Measurements from ENCODE around the gene NAV2.

NAV2 gene, protein sequence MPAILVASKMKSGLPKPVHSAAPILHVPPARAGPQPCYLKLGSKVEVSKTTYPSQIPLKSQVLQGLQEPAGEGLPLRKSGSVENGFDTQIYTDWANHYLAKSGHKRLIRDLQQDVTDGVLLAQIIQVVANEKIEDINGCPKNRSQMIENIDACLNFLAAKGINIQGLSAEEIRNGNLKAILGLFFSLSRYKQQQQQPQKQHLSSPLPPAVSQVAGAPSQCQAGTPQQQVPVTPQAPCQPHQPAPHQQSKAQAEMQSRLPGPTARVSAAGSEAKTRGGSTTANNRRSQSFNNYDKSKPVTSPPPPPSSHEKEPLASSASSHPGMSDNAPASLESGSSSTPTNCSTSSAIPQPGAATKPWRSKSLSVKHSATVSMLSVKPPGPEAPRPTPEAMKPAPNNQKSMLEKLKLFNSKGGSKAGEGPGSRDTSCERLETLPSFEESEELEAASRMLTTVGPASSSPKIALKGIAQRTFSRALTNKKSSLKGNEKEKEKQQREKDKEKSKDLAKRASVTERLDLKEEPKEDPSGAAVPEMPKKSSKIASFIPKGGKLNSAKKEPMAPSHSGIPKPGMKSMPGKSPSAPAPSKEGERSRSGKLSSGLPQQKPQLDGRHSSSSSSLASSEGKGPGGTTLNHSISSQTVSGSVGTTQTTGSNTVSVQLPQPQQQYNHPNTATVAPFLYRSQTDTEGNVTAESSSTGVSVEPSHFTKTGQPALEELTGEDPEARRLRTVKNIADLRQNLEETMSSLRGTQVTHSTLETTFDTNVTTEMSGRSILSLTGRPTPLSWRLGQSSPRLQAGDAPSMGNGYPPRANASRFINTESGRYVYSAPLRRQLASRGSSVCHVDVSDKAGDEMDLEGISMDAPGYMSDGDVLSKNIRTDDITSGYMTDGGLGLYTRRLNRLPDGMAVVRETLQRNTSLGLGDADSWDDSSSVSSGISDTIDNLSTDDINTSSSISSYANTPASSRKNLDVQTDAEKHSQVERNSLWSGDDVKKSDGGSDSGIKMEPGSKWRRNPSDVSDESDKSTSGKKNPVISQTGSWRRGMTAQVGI (N-terminal part only)

DNA sequence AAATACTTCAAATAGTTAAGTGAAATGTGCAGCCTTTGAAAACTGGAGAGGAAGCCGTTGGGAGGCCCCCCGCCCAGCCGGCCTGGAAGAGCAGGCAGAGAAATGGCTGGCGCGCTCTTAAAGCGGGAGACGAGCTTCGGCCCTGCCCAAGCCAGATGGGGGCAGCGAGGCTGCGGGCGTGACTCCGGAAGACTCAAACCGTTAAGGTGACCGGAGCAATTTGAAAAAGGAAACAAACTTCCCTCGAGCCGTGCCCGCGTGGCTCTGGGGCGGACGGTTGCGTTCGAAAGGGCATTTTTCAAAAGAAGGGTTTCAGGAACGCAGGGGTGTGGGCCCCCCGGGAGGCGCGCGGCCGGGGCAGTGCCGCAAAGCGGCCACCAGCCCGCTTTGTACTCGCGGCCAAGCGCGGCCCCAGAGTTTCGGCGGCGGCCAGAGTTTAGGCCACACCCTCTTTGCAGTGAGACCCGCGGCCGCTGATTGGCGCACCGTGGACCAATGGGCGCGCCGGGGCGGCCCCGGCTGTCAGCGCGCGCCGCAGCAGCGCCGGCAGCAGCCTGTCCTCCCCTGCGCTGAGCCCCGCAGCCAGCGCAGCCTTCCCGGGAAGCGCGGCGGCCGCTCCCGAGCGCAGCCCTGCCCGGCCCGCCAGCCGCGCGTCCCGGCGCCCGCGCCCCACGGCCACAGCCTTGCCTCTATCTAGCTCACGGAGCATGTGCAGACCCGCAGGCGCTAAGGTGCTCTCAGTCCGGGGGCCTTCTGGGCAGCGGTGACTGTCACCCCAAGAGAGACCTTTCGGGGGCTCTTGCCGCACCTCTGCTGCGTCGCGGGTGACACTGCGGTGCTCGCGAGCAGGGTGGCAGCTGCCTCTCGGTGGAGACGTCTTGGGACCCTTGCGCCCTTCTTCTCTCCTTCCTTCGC, at the start of gene NAV2:
NAV2 (plus strand) TSS at position 557 of the 915 bp plus-strand sequence. CDS start 859 bp downstream, outside the sequence.
- peak; percentile 82 for DNase-seq

DNA sequence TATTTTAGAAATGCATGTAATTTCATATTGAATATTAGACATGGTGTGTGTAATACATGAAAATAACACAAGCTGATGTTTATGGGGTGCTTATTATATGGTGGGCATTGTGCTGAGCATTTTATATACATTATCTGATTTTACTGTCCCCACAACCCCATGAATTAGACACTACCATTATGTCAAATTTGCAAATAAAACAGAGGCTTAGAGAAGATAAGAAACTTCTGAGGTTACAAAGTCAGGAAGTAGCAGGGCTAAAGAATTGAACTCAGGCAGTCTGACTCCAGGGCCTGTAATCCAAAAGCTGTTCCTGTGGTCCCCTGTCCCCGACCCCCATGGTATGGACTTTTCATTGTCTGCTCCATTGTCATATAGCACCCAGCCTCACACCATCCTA, 49.4 kb upstream of the NAV2 start:
- no peak for DNase-seq

DNA sequence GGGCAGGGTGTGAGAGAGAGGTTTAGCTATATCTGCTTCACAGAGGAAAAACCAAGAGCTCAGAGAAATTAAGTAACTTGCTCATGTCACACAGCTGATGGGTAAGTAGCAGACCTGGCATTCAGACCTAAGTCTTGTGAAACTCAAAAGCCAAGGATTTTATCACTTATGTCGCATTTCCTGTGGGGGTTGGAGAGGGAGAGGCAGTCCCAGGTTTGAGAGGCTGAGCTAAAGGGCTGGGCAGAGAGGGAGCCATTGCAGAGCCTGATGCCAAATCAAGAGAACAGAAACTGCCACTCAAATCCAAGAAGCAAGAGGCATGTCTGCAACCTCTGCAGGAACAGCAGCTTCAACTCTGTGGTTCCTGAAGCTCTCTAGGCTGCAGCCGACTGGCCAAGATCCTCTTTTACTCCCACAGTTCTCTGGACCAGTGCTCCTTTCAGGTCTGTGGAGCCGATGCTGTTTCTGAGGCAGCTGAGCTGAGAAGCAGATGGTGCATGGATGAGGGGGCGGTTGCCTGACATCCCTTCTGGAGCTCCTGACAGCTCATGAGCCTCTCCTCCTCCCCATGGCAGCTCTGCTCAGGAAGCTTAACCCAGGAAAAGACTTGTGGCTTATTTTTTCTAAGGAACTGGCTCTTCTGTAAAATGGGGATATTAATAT, 47.6 kb upstream of the NAV2 start:
- no peak for DNase-seq

DNA sequence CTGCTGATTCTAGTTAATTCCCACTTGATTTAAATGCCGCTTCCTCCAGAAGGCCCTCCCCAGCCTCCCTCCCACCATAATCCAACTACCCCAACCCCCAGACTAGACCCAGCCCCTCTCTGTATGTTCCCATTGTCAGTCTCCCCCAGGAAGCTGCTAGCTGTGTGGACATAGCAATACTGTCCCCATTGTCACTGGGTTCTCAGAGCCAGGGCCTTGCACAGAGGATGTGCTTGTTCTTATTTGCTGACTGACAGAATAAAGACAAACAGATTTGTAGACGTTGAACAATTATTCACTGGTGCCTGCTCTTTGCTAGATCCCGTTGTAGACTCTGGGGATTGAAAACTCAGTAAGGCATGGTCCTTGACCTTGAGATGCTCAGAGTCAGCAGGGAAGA, 45.7 kb upstream of the NAV2 start:
- no peak for DNase-seq

DNA sequence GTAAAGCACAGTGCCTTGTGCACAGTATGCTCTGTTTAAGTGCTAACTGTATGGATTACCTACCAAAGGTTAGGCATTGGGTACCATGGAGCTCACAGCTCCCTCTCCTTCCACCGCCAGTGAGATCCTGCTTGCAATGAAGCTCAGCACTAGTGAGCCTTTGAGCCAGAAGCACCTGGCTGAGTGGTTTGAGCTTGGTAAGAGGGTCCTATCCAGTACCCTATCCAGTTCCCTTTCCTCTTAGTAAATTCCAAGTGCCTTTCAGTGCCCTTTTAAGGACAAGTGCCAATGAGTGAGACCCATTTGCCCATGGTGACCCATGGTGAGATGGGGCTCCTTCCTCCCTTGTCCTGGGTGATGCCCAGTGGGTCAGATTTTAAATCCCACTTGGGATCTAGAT, 43.1 kb upstream of the NAV2 start:
- no peak for DNase-seq

DNA sequence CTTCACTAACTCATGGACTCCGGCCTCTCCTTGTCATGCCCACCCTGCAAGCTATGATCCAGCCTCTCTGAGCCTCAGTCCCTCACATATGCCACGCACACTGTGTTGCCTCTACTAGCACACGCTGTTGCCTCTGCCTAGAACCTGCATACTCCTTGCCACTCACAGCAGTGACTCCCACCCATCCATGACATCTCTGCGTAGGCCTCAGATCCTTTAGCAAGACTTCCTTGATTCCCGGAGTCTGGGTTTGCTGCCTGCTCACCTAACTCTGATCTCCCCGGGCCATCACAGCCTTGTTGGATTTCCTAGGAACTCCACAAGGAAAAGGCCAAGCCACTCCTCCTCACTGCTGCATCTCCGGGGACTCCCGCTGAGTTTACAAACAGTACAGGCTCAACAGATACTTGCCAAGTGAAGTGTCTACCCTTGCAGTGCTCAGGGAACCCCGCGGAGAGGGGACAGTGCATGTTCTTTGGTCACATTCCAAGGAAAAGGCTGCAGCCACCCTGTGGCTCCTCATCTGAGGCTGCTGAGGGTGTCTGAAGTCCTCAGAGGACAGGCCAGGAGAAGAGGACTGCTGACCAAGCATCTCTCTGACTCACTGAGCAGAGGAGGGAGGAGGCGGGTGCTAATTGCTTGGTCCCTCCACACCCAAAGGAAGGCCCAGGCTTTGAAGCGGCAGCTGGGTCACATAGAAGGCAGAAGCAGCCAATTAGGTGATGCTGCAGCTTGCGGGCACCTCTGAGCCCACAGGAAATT, 42.4 kb upstream of the NAV2 start:
- DNase-seq = no peak

DNA sequence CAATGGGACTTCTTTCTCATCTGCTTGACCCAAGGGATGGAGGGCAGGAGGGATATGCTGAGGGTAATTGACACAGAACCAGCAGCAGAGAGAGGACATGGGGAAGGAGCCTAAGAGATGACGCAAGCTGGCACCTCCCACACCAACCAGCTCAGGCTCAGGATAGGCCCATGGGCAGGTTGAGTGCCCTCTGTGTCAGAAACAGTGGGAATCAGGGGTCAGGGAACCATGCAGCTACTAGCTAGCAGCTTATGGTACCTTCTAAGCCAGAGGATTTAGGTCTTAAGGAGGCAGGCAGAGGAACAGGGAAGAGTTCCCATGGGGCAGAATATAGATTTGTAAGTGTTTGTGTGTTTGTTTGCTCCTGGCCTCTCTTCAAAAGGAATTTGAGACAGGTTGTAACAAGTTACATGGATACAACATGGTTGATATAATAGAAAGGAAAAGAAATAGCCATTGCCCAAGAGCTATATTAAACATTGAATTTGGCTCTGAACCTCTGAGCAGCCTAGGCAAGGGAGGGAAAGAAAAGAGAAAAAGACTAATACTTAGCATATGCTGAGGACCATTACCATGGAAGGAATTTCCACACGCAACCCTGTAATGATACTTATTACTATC, 39.9 kb upstream of the NAV2 start:
- DNase-seq = no peak

DNA sequence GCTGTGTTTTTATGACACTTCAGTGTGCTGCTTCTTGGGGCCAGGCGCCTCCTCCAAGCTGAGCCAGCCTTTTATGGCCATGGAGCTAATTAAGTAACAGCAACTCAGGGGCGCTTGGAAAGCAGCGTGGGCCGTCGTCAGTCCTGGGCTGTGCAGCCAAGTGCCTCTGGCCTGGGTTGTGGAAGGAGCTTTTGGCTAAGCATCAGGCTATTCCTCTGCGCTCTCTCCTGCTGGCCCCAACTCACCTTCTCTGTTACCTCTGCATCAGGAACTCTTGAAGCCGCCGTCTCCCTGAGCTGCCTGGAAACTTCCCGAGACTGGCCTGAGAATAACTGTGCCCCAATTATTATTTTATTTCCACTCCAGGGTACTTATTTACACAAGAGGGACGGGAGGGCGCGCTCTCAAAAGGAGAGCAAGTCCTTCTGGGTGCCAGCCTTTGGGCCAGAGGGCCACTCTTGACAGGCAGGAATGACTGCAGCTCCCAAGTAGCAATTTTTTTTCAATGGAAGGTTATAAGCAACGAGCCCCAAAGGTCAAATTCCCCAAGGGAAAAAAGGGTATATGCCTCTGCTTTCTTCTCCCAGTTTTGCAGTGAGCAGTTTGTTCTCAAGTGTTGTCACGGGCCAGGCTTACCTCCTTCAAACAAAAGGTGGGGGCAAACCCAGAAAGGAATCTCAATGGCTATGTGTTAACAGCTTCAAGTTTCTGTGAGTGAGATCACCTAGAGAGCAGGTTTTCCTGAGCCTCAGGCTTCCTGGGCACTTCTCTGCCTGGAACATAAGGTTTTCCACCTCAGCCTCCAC, 38.5 kb upstream of the NAV2 start:
- no peak for DNase-seq

DNA sequence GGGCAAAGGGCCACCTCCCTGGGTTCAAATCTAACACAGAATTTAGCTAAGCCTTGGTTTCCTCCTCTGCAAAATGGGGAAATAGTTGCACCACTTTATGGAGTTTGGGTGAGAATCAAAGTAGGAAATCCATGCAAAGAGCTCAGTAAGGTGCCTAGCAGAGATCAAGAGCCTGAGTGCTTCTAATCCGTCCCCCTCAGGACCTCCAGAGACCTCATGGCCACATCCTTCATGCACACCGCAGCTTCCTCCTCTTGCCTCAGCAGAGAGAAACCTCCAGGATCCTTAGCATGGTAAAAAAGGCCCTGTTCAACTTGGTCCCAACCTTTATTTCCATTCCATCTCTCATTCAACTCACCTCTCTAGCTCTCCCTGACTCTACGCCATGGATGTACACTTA, 37.8 kb upstream of the NAV2 start:
- DNase-seq = no peak

DNA sequence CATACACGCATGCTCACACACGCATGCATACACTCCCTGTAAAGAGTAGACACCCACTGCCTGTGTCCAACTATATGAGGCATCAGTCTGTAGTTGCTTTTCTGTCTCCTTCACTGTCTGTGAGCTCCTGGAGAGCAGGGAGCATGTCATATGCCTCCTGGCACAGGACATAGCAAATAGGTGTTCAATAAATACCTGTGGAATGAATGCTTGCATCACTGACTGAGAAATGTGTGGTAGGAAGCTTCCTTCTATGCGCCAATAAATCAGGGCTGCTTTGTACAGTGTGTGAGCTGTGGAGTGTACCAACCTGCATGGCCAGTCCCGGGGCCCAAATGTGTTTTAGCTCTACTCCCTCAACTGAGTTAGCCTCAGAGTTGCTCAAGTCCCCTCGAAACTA, 37.2 kb upstream of the NAV2 start:
- DNase-seq = no peak

DNA sequence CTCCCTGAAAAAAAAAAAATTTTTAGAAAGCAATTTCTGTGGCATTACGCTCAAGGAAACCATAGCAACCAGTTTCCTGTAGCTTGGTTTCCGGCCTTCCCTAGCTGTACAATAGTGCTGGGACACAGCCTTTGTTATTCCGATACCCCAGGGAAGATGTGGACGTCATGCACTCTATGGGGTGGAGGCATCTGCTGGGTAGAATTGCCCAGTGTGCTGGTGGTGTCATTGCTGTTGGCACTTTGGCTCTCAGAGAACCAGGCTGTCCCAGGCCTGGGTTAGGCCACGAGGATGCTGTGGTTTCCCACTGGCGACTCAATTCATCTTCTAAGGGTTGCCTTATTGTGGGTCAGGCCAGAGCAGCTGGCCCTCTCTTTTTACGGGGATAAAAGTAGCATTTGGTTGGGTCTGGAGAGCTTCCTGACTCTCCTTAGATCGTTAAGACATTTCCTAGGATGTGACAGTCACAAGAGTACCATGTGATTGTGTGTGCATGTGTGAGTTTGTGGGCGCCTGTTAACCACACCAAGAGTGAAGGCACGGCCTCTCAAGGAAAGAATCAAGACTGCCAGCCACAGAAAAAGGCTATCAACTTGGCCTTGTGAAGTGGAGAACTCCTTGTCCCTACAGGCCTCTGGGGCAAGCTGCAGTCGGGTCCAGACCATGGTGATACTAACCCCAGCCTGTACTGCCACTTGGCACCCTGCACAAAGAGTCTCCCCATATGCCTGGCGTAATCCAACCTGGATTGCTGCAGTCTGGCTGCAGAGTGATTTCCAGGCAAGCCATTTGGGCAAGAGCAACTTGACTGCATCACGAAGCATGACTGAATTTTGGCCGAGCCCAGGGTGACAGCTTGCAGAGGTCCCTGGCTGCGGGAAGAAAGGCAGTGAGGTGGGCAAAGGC, 35.9 kb upstream of the NAV2 start:
- peak; percentile 12 for DNase-seq

DNA sequence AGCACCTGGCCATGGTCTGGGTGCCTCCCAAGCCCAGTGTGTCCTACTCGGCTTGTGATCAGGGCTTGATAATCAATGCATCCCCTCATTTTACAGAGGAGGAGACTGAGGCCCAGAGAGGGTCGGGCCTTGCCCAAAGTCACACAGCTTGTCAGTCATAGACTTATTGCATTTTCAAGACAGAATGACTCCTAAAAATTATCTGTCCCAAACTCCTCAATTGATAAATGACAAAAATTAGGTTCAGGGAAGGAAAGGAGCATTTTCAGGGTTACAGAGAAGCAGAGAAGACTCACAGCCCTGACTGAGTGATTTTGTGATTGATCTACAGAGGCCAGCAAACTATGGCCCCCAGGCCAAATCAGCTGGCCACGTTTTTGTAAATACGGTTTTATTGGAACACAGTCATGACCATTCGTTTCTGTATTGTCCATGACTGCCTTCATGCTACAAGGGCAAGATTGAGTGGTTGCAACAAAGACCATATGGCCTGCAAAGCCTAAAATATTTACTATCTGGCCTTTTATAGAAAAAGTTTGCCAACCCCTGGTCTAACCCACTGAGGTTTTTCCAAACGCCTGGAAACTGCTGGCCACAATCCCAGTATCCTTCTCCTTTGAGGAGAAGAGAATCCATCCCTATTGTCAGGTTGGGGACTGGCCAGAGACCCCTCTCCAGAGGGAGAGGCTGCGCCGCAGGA, 35.1 kb upstream of the NAV2 start:
- no peak for DNase-seq

DNA sequence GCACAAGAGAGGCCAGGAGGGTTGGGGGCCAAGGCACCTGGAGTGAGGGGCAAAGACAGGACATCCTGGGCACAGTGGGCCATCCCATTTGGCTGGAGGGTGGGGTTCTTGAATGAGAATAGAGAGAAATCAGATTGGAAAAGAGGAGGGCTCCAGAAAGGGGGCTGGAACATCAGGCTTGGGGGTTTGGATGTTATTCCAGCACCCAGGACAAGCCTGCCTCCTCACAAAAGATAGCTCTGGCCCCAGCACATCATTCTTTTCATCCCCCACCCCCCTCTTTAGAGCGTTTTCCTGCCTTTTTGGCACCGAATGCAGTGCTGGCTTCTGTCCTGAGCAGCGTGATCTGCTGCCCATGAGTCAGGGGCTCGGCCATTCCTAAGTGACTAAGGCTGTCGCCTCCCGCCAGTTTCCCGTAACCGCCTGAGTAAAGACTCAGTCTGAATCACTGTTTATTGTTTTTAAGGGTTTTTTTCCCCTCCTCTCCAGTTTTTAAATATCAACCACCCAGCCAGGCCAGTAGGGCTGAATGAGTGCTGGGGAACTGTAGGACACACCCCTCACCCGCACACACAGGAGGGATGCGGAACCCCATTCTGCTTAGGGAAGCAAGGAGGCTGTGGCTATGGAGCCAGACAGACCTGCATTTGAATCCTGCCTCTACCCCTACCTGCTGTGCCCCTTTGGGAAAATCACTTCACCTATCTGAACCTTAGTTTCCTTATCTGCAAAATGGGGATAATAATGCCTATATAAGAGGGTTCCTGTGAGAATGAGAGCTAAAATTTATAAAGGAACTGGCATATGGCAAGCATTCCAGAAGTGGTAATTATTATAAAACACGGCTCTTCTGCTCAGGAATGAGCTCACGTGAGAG, 32.4 kb upstream of the NAV2 start:
- DNase-seq = no peak

DNA sequence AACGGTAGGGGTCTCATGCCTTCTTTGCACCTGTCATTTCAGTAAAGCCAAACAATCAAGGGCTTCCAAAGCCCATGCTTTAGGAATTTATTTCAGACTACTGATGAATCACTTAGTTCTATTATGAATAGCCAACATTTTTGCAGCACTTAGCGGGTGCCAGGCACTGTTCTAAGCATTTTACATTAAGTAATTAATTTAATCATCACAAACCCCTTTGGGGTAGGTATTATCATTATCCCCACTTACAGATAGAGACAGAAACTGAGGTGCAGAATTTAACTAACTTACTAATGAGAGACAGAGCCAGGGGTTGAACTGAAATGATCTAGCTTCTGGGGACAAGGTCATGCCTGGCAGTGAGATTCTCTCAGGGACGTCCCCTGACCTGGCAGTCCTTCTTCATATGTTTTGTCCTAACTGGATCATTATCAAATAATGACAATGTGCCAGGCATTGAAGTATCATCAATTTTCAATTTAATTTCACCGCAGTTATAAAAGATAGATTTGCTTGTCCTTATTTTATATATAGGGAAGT, 31.7 kb upstream of the NAV2 start:
- DNase-seq = no peak

DNA sequence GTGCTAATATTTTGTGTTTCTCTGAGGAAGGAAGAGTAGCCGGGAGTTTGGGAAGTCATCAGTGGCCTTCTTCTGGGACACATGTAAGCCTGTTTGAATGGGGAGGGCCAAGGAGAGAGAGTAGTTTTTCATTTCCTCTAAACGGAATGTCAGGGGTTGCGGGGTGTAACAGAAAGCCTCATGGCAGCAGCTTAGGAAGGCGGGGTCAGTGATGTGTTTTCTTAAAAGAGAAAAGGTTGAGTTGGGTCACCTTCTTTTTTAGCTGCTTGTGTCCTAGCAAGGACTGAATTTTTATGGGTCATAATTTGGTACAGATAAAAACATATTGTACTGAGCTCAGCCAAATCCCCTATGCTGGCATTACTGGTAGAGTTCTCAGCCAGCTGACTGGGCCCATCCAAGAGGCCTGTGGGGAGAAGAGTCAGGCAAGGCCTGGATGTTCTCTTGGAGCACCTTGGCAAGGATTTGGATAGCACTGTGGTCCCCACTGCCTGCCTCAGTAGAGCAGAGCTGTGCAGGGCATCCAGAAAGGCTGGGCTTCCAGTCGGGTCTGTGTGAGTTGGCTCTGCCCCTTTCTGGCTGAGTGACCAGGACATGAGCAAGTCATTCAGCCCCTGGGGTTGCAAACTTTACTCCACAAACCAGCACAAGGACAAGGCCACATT, 29.4 kb upstream of the NAV2 start:
- DNase-seq = no peak

DNA sequence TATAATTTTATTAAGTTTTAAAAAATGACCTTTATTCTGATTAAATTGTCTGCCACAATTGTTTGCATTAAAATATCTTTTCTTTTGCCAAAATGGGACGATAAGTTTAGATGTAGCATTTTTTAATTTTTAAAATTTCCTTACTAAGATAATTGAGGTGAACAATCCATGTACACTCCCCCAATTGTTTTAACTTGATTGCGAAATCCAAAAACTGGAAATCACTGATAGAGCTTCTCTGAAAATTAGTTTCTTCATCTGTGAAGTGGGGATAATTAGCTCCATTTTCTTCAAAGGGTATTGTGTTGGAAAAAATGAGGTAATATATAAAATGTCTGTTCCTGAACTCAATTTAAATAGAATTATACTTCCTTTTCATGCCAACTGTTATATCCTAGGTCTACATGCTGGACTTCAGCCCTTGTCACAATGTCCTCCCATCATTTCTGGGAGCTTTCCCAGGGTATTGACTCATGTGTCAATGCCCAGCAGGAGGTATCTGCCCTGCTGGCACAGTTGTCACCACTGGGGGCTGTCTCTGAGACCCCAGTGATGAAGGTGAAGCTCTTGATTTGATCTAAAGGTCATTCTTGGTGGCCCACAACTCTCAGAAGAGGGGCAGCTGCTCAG, 28.7 kb upstream of the NAV2 start:
- no peak for DNase-seq
